Panc1 (cell line): Measurements from ENCODE around the gene PROZ. TPM values are rescaled to one million over a fixed set of nuclear protein-coding genes. Genes with fewer than 3 reads are reported as not detected.

Experiments
- ATAC-seq: fragments of 200-7000 bp; cut with Tn5 transposase; 2 replicates; pipeline ENCODE4 v1.9.1; 2020; ENCODE audit warnings: mild to moderate bottlenecking, moderate library complexity
- BruUV-seq: library from RNA; stranded (reverse); fragments of 400-500 nt; replicated peaks from 2 replicates; lab custom pipeline; 2021; lab: Mats Ljungman, UMichigan
- CTCF ChIA-PET: fragments of 300-600 bp; sonication (Branson Sonifier 250); formaldehyde crosslinking; loops from one replicate; lab custom pipeline; 2022; ENCODE audit warnings: antibody characterized with exemption; lab: Charles Lee
- POLR2A ChIA-PET: fragments of 300-600 bp; sonication (Branson Sonifier 250); formaldehyde crosslinking; loops from one replicate; lab custom pipeline; 2022; ENCODE audit warnings: antibody characterized with exemption; lab: Charles Lee
- DNase-seq: peaks from one replicate; pipeline ENCODE4 v3.0.0-alpha.2; 2010; ENCODE audit warnings: low read depth, low spot score
- H3K27ac ChIP-seq: 2 replicates; pipeline ENCODE4 v1.5.1; 2011; ENCODE audit warnings: mild to moderate bottlenecking, low read length, inconsistent platforms
- H3K27me3 ChIP-seq: fragments of 200-500 bp; sonication (Bioruptor generic); 2 replicates; pipeline ENCODE4 v1.6.0; 2014; ENCODE audit warnings: low read length, inconsistent platforms; ENCODE audit not compliant: control insufficient read depth, insufficient read depth
- H3K36me3 ChIP-seq: fragments of 200-500 bp; sonication (Bioruptor generic); 2 replicates; pipeline ENCODE4 v1.5.1; 2014; ENCODE audit warnings: inconsistent platforms, mild to moderate bottlenecking, low read length, moderate library complexity; ENCODE audit not compliant: control insufficient read depth, insufficient read depth
- H3K4me1 ChIP-seq: 2 replicates; pipeline ENCODE4 v1.5.1; 2011; ENCODE audit warnings: inconsistent platforms, mild to moderate bottlenecking, low read length, moderate library complexity; ENCODE audit not compliant: control insufficient read depth, insufficient read depth
- H3K4me3 ChIP-seq, 2 experiments: 2 replicates each; pipeline ENCODE4 v1.5.1; 2011 to 2012; ENCODE audit warnings: low read depth in 2 of 2, low read length in 2 of 2, mild to moderate bottlenecking in 2 of 2, inconsistent platforms in 1 of 2, moderate library complexity in 1 of 2
- H3K9me3 ChIP-seq: fragments of 200-500 bp; sonication (Bioruptor generic); 2 replicates; pipeline ENCODE4 v1.5.1; 2014; ENCODE audit warnings: low read depth, mild to moderate bottlenecking, inconsistent platforms, low read length, moderate library complexity; ENCODE audit not compliant: control insufficient read depth, insufficient read depth
- POLR2AphosphoS5 ChIP-seq: IDR thresholded peaks from 2 replicates; pipeline ENCODE4 v1.6.1; 2012; ENCODE audit warnings: mild to moderate bottlenecking, low read depth, low read length, moderate library complexity
- SIN3A ChIP-seq: IDR thresholded peaks from 2 replicates; pipeline ENCODE4 v1.6.1; 2012; ENCODE audit warnings: low read depth, mild to moderate bottlenecking, low read length, moderate library complexity, borderline replicate concordance; ENCODE audit not compliant: insufficient read depth
- TCF7L2 ChIP-seq: IDR thresholded peaks from 2 replicates; pipeline ENCODE4 v1.6.1; 2011; ENCODE audit warnings: mild to moderate bottlenecking, low read depth, low read length, inconsistent platforms
- in situ Hi-C: cut with HindIII; loops from 2 replicates; pipeline ENCODE4 v1.10.0; 2016; ENCODE audit warnings: low sequenced_read_pairs, low pct_unique_long_range_greater_than_20kb
- intact Hi-C: fragments of 100-400 bp; cut with micrococcal nuclease; formaldehyde crosslinking; loops from one replicate; pipeline ENCODE4 v1.10.0; 2022; ENCODE audit not compliant: unreplicated experiment
- total RNA-seq: library from RNA; stranded (reverse); gene quantifications from one replicate; pipeline ENCODE4 v1.2.1, GENCODE V29; 2021; ENCODE audit not compliant: unreplicated experiment
- TF ChIP-seq, protein P1 (sequence below), 2 experiments: IDR thresholded peaks; 2 replicates each; pipeline ENCODE4 v1.6.1; 2011 to 2012; ENCODE audit warnings: low read depth in 2 of 2, control low read depth in 1 of 2, low read length in 1 of 2, mild to moderate bottlenecking in 1 of 2, moderate library complexity in 1 of 2; ENCODE audit not compliant: insufficient read depth in 1 of 2
- TF ChIP-seq, protein P2 (sequence below): fragments of 450-650 bp; IDR thresholded peaks from 2 replicates; pipeline ENCODE4 v1.5.1; 2017; ENCODE audit warnings: mild to moderate bottlenecking

Gene PROZ
- total RNA-seq, 1 experiment from 2014 or later, result not detected

DNA sequence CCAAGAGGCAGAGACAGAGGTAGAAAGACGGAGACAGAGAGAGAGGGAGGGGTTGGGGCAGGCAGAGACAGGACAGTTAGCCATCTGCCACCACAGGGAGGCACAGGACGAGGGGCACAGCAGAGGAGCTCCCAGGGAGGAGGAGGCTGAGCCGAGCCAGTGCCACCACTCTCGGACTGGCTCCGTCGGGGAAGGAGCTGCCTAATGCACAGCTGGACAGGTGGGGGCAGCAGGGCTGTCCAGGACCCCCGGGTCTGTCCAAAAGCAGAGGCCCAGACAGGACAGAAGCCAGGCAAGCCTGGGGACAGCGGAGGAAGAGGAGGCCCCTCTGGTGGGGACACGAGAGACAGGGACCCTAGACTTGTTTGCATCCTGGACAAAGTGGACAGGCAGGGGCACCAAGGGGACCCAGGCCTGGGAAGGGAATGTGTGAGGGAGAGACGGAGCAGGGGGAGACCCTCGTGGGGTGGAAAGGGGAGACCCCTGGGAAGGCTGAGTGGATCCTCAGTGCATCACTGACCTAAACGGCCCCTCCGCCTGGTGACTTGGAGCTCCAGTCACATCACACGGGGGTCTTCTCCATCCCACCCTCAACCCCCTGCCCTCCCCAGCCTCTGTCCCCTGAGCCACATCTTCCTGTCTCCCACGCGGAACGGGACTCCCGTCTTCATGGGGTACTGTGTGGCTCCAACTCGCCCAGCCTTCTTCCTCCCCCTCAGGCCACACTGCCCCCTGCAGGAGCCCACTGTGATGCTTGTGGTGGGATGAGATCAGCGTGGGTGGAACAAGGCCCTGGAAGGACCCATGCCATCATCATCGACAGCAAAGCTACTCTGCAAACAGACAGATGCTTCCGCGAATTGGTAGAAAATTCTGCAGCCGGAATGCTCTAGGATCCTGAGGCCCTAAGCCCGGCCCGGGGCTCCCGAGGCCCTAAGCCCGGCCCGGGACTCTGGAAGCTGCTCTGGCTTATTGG is 34.9 kb upstream of the PROZ start:
- Histone ChIP-seq H3K36me3 (no peaks in the 10 kb centered on the region), H3K27me3 (no peaks in the 10 kb centered on the region), H3K4me1 (no peaks in the 10 kb centered on the region), H3K4me3 (no peak overlapping the region), H3K27ac (no peak overlapping the region), H3K9me3 (no peaks in the 10 kb centered on the region)
- in situ Hi-C loops (no loop called here), intact Hi-C loops (no loop called here)
- TF ChIP-seq POLR2AphosphoS5 (no peak), TCF7L2 (no peak), SIN3A (no peak)
- TF ChIP-seq, protein P1, sequence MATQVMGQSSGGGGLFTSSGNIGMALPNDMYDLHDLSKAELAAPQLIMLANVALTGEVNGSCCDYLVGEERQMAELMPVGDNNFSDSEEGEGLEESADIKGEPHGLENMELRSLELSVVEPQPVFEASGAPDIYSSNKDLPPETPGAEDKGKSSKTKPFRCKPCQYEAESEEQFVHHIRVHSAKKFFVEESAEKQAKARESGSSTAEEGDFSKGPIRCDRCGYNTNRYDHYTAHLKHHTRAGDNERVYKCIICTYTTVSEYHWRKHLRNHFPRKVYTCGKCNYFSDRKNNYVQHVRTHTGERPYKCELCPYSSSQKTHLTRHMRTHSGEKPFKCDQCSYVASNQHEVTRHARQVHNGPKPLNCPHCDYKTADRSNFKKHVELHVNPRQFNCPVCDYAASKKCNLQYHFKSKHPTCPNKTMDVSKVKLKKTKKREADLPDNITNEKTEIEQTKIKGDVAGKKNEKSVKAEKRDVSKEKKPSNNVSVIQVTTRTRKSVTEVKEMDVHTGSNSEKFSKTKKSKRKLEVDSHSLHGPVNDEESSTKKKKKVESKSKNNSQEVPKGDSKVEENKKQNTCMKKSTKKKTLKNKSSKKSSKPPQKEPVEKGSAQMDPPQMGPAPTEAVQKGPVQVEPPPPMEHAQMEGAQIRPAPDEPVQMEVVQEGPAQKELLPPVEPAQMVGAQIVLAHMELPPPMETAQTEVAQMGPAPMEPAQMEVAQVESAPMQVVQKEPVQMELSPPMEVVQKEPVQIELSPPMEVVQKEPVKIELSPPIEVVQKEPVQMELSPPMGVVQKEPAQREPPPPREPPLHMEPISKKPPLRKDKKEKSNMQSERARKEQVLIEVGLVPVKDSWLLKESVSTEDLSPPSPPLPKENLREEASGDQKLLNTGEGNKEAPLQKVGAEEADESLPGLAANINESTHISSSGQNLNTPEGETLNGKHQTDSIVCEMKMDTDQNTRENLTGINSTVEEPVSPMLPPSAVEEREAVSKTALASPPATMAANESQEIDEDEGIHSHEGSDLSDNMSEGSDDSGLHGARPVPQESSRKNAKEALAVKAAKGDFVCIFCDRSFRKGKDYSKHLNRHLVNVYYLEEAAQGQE (IDR thresholded peaks at IDR 0.05; ENCODE audit: insufficient read depth in 1 of 2, low read depth in 2 of 2, low read length in 1 of 2), result no peak
- TF ChIP-seq, protein P2, sequence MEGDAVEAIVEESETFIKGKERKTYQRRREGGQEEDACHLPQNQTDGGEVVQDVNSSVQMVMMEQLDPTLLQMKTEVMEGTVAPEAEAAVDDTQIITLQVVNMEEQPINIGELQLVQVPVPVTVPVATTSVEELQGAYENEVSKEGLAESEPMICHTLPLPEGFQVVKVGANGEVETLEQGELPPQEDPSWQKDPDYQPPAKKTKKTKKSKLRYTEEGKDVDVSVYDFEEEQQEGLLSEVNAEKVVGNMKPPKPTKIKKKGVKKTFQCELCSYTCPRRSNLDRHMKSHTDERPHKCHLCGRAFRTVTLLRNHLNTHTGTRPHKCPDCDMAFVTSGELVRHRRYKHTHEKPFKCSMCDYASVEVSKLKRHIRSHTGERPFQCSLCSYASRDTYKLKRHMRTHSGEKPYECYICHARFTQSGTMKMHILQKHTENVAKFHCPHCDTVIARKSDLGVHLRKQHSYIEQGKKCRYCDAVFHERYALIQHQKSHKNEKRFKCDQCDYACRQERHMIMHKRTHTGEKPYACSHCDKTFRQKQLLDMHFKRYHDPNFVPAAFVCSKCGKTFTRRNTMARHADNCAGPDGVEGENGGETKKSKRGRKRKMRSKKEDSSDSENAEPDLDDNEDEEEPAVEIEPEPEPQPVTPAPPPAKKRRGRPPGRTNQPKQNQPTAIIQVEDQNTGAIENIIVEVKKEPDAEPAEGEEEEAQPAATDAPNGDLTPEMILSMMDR, result no peak; the same call in 1 of the 2 replicates
- DNase-seq (no peak), ATAC-seq (peak; percentile 8; the same call in 1 of the 2 replicates)
- ChIA-PET POLR2A (interaction anchor here (0.6 kb wide), 1 partner anchor 105 kb away, joined by 3 read pairs; no protein-coding TSS in a partner anchor), CTCF (interaction anchor here (0.7 kb wide), 1 partner anchor 54 kb away, joined by 3 read pairs; no protein-coding TSS in a partner anchor)
- BruUV-seq, result no TSS peak

DNA sequence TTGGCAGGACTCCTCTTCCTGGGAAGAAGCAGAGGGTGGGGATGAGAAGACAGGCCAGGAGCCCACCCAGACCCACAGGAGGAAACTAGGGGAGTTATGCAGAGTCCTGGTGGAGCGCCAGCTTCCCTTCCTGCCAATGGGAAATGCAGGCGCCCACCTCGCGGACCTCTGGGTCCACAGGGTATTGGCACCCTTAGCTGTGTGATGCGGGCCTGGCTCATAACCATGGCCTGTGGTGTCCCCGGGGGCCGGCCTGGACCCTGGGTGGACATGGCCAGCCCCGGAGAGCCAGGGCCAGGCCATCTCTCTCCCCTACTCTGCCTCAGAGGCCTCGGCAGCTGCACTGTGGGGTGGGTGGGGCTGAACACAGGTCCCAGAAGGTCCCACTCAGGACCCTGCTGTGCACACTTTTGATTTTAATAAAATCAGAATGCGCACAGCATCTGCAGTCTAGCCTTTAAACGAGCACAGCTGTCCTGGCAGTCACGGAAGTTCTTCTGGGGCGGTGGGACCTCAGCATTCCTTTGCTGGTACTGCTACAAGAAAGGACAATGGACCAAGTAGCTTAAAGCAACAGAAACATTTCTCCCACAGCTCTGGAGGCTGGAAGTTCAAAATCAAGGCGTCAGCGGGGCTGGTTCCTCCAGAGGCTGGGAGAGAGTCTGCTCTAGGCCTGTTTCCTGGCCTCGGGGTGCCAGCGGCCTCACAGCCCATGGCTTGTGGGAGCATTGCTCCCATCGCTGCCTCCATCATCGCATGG is 34.1 kb upstream of the PROZ start:
- BruUV-seq, result no TSS peak
- intact Hi-C loops (no loop called here), in situ Hi-C loops (no loop called here)
- no peaks in the 10 kb centered on the region for H3K4me1 ChIP-seq
- no peak overlapping the region for H3K27ac ChIP-seq
- TF ChIP-seq, protein P1 (IDR thresholded peaks at IDR 0.05; ENCODE audit: insufficient read depth in 1 of 2, low read depth in 2 of 2, low read length in 1 of 2), result no peak
- TF ChIP-seq TCF7L2, result no peak
- TF ChIP-seq, protein P2, result no peak
- no peak for TF ChIP-seq POLR2AphosphoS5
- no peak for TF ChIP-seq SIN3A
- no peaks in the 10 kb centered on the region for H3K27me3 ChIP-seq
- ChIA-PET CTCF (interaction anchor here (0.7 kb wide), 1 partner anchor 53 kb away, joined by 3 read pairs; no protein-coding TSS in a partner anchor), POLR2A (interaction anchor here (0.6 kb wide), 1 partner anchor 58 kb away, joined by 3 read pairs; no protein-coding TSS in a partner anchor)
- DNase-seq (no peak), ATAC-seq (no peak)
- no peaks in the 10 kb centered on the region for H3K36me3 ChIP-seq
- H3K4me3 ChIP-seq, result no peak overlapping the region
- no peaks in the 10 kb centered on the region for H3K9me3 ChIP-seq
